K562 (cell line): ENCODE data around the gene SLC4A2. TPM values are rescaled to one million over a fixed set of nuclear protein-coding genes. Genes with fewer than 3 reads are reported as not detected.

Experiments
- CHD1 ChIP-seq: fragments of 200-600 bp; sonication (generic); IDR thresholded peaks from one replicate; pipeline ENCODE4 v1.6.1; 2012; ENCODE audit warnings: mild to moderate bottlenecking, moderate library complexity, low read length, inconsistent platforms
- CREB3L1 ChIP-seq: fragments of 450-650 bp; IDR thresholded peaks from 2 replicates; pipeline ENCODE4 v1.6.1; 2014; ENCODE audit warnings: low read depth, mild to moderate bottlenecking, moderate library complexity, borderline replicate concordance
- FOXA3 ChIP-seq, 2 experiments: fragments of 450-650 bp in 1 of 2; sonication (generic) in 1 of 2; formaldehyde crosslinking; IDR thresholded peaks in 1 of 2; conservative IDR thresholded peaks in 1 of 2; 2 replicates each; pipeline versions ENCODE4 v1.4.0 to v1.8.0; 2020 to 2022; ENCODE audit warnings: mild to moderate bottlenecking in 2 of 2, missing genetic modification reagents in 1 of 2
- GATA2 ChIP-seq: sonication (generic); formaldehyde crosslinking; IDR thresholded peaks from 2 replicates; pipeline ENCODE4 v1.4.0; 2020; ENCODE audit warnings: mild to moderate bottlenecking, missing genetic modification reagents
- HMGN3 ChIP-seq: IDR thresholded peaks from 2 replicates; pipeline ENCODE4 v1.6.1; 2011; ENCODE audit warnings: borderline replicate concordance, low read depth, mild to moderate bottlenecking, mixed read lengths, low read length; ENCODE audit not compliant: insufficient read length; ENCODE audit errors: extremely low read depth
- ID3 ChIP-seq, 2 experiments: fragments of 250-450 bp in 1 of 2; fragments of 450-650 bp in 1 of 2; sonication (Bioruptor Pico) in 1 of 2; IDR thresholded peaks; 2 replicates each; pipeline versions ENCODE4 v1.6.1 to v1.8.0; 2016 to 2021; ENCODE audit warnings: mild to moderate bottlenecking in 2 of 2, moderate library complexity in 2 of 2, missing compliant biosample characterization in 1 of 2, missing genetic modification characterization in 1 of 2
- JUND ChIP-seq, 2 experiments: IDR thresholded peaks; 2 replicates in 1 of 2; 3 replicates in 1 of 2; pipeline ENCODE4 v1.6.1; 2011; ENCODE audit warnings: borderline replicate concordance in 2 of 2, low read depth in 2 of 2, low read length in 2 of 2, improper control_type of control experiment in 1 of 2, missing biosample characterization in 1 of 2, missing genetic modification characterization in 1 of 2, missing genetic modification reagents in 1 of 2
- KLF16 ChIP-seq: IDR thresholded peaks from 2 replicates; pipeline ENCODE4 v1.6.1; 2016; ENCODE audit warnings: antibody characterized with exemption
- MCM5 ChIP-seq: fragments of 450-650 bp; IDR thresholded peaks from 2 replicates; pipeline ENCODE4 v1.6.1; 2016; ENCODE audit warnings: low read depth
- NCOA6 ChIP-seq: fragments of 450-650 bp; IDR thresholded peaks from 2 replicates; pipeline ENCODE4 v1.6.1; 2017; ENCODE audit warnings: mild to moderate bottlenecking
- POLR2AphosphoS2 ChIP-seq: IDR thresholded peaks from 2 replicates; pipeline ENCODE4 v1.6.1; 2012; ENCODE audit warnings: low read length, improper control_type of control experiment
- RCOR1 ChIP-seq, 2 experiments: IDR thresholded peaks; 2 replicates each; pipeline ENCODE4 v1.6.1; 2012; ENCODE audit warnings: low read depth in 2 of 2, low read length in 2 of 2, borderline replicate concordance in 1 of 2, improper control_type of control experiment in 1 of 2
- SMARCA4 ChIP-seq: fragments of 450-650 bp; IDR thresholded peaks from 2 replicates; pipeline ENCODE4 v1.6.1; 2016
- SMC3 ChIP-seq: conservative IDR thresholded peaks from 2 replicates; pipeline ENCODE4 v1.6.1; 2011; ENCODE audit warnings: low read depth, low read length, improper control_type of control experiment; ENCODE audit not compliant: insufficient read depth
- SP2 ChIP-seq: IDR thresholded peaks from 2 replicates; pipeline ENCODE4 v1.6.1; 2011; ENCODE audit warnings: mild to moderate bottlenecking, low read depth, low read length, moderate library complexity; ENCODE audit not compliant: poor library complexity, severe bottlenecking; ENCODE audit errors: extremely low read depth
- SRF ChIP-seq, 2 experiments: fragments of 250-450, 450-650 bp in 1 of 2; sonication (Bioruptor Pico) in 1 of 2; sonication (generic) in 1 of 2; formaldehyde crosslinking; IDR thresholded peaks; 2 replicates each; pipeline versions ENCODE4 v1.5.0 to v1.5.1; 2020 to 2022; ENCODE audit warnings: mild to moderate bottlenecking in 1 of 2, missing genetic modification reagents in 1 of 2
- ZBTB9 ChIP-seq: fragments of 450-650 bp; formaldehyde crosslinking; IDR thresholded peaks from 2 replicates; pipeline ENCODE4 v1.4.0; 2020; ENCODE audit warnings: mild to moderate bottlenecking, moderate library complexity
- ZNF140 ChIP-seq: fragments of 250-450 bp; sonication (Bioruptor Pico); IDR thresholded peaks from 2 replicates; pipeline ENCODE4 v1.8.0; 2021; ENCODE audit warnings: moderate library complexity, mild to moderate bottlenecking, inconsistent platforms
- ZNF384 ChIP-seq: IDR thresholded peaks from 2 replicates; pipeline ENCODE4 v1.6.1; 2012; ENCODE audit warnings: low read depth, low read length, improper control_type of control experiment
- ZNF445 ChIP-seq: fragments of 250-450 bp; sonication (Bioruptor Pico); IDR thresholded peaks from 2 replicates; pipeline ENCODE4 v1.4.0; 2020; ENCODE audit warnings: low read depth, mild to moderate bottlenecking, moderate library complexity
- ZNF584 ChIP-seq: fragments of 200-800 bp; sonication (Bioruptor generic); IDR thresholded peaks from 2 replicates; pipeline ENCODE4 v1.6.1; 2016; ENCODE audit warnings: low read depth, mild to moderate bottlenecking, missing genetic modification characterization, missing compliant biosample characterization
- ZNF766 ChIP-seq: fragments of 200-800 bp; sonication (Bioruptor generic); conservative IDR thresholded peaks from 2 replicates; pipeline ENCODE4 v1.6.1; 2016; ENCODE audit warnings: missing genetic modification characterization, missing compliant biosample characterization
- ZSCAN32 ChIP-seq: fragments of 450-650 bp; formaldehyde crosslinking; IDR thresholded peaks from 2 replicates; pipeline ENCODE4 v1.4.0; 2020; ENCODE audit warnings: mild to moderate bottlenecking, moderate library complexity
- polyA plus RNA-seq, 8 experiments: library from polyadenylated mRNA; depleted of rRNA in 4 of 8; stranded (reverse) in 5 of 8; unstranded in 3 of 8; fragments of >200 nt; fragmentation: Nextera tagmentation in 2 of 8; fragmentation: Illumina TruSeq in 1 of 8; extraction: Ambion mirVana in 2 of 8; extraction: Trizol in 1 of 8; gene quantifications; 2 replicates each; pipeline versions ENCODE4 v1.2.1 to v1.2.3, GENCODE V29; 2011 to 2014; ENCODE audit warnings: inconsistent platforms in 1 of 8, missing spikeins in 1 of 8
- total RNA-seq, 7 experiments: library from RNA; depleted of rRNA in 6 of 7; stranded (reverse); fragments of >200 nt in 6 of 7; fragmentation: Illumina TruSeq in 2 of 7; extraction: Trizol in 2 of 7; gene quantifications; 2 replicates each; pipeline versions ENCODE4 v1.2.1 to v1.2.3, GENCODE V29; 2011 to 2021; ENCODE audit warnings: low replicate concordance in 1 of 7

SLC4A2 gene
- total and polyA plus RNA-seq, 9 of the 15 experiments (the other 6 are each of a cell fraction or from before 2014, with no cell fraction given): 11.4 to 375 (median 130) TPM

GRCh38 chr7:151038951-151039849, 20.2 kb upstream of the SLC4A2 start (continued):
- TF ChIP-seq KLF16 (peak; percentile 83), SMARCA4 (peak; percentile 100), HMGN3 (peak; percentile 100), ZNF140 (no peak), ZNF766 (CRISPR knock-in tag) (peak; percentile 93), POLR2AphosphoS2 (peak; percentile 54; the same call in 1 of the 2 replicates), GATA2 (CRISPR knock-in tag) (0 out of 2 replicates have a peak, but pooled peaks have one; percentile 17), ZNF584 (peak; percentile 55; the same call in 1 of the 2 replicates), MCM5 (no peak), CREB3L1 (peak; percentile 60), JUND (IDR thresholded peaks at IDR 0.05; ENCODE audit: borderline replicate concordance, low read depth, low read length) (peak; percentile 100), JUND (tag; IDR thresholded peaks at IDR 0.05; ENCODE audit: borderline replicate concordance, low read depth, low read length) (peak; percentile 99; the same call in 2 of the 3 replicates), SP2 (no peak), CHD1 (no peak), SRF (CRISPR knock-in tag; IDR thresholded peaks at IDR 0.05) (peak in 1 of 2 experiments; percentile 71; a peak in 1 of 4 replicates), ID3 (CRISPR knock-in tag; IDR thresholded peaks at IDR 0.05) (no peak), ID3 (tag; IDR thresholded peaks at IDR 0.05) (no peak), ZSCAN32 (peak; percentile 36; the same call in 1 of the 2 replicates), SMC3 (peak; percentile 13; the same call in 1 of the 2 replicates), ZNF384 (peak; percentile 77), ZBTB9 (CRISPR knock-in tag) (no peak), NCOA6 (no peak), FOXA3 (CRISPR knock-in tag; conservative IDR thresholded peaks at IDR 0.05 in 1 of 2, IDR thresholded peaks at IDR 0.05 in 1 of 2) (no peak), RCOR1 (IDR thresholded peaks at IDR 0.05; ENCODE audit: borderline replicate concordance in 1 of 2, low read depth in 2 of 2, low read length in 2 of 2) (peak; percentile 55 to 93; a peak in 2 of 4 replicates), ZNF445 (CRISPR knock-in tag) (no peak)
